PFSK-1 (cell line): ENCODE data around the gene RAD51B.

Experiments used
- FOXP2 ChIP-seq: optimal IDR thresholded peaks from 2 replicates; pipeline ENCODE3; 2011; ENCODE audit warnings: borderline replicate concordance, control low read depth, inconsistent platforms; ENCODE audit not compliant: insufficient read depth; ENCODE audit errors: extremely low read length, extremely low read depth
- POLR2AphosphoS5 ChIP-seq: IDR thresholded peaks from 2 replicates; pipeline ENCODE4 v1.6.1; 2012; ENCODE audit warnings: low read depth, mild to moderate bottlenecking, control low read depth, low read length, moderate library complexity
- SIN3A ChIP-seq: IDR thresholded peaks from 2 replicates; pipeline ENCODE4 v1.6.1; 2012; ENCODE audit warnings: mild to moderate bottlenecking, low read length, moderate library complexity, borderline replicate concordance; ENCODE audit not compliant: insufficient read depth
- TAF1 ChIP-seq: IDR thresholded peaks from 2 replicates; pipeline ENCODE4 v1.6.1; 2012; ENCODE audit warnings: low read length, control low read depth, borderline replicate concordance; ENCODE audit not compliant: insufficient read depth
- TF ChIP-seq, protein P1 (sequence below), 2 experiments: IDR thresholded peaks; 2 replicates each; pipeline versions ENCODE4 v1.6.1 to v1.8.0; 2011 to 2012; ENCODE audit warnings: low read depth in 2 of 2, low read length in 2 of 2, control low read depth in 1 of 2, inconsistent platforms in 1 of 2, mild to moderate bottlenecking in 1 of 2, moderate library complexity in 1 of 2; ENCODE audit not compliant: insufficient read depth in 1 of 2

DNA sequence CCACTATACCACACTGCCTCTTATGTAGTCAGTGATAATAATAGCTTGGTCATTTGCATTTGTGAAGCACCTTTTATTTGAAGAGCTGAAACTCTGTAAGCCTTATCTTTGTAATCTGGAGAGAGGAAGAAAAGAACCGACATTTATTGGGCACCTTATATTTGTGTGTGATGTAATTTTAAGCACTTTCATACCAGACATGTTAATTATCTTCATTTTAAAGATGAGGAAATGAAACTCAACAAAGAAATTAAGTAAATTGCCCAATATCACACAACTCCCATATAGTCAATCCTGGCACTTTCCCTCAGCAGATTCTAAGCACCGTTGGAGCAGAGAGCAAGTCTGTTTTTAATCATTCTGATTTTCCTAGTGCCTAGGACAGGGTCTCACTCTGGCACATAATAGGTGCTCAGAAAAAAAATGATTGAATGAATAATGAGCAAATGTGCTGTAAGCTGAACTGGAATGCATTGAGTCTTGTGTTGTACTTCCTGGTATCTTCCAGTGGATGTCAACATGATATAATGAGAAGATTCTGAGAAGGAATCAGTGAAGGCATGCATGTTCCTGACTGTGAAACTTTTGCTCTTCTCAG is 554.4 kb downstream of the RAD51B start:
- TF ChIP-seq POLR2AphosphoS5 = no peak
- no peak for TF ChIP-seq TAF1
- TF ChIP-seq, protein P1, sequence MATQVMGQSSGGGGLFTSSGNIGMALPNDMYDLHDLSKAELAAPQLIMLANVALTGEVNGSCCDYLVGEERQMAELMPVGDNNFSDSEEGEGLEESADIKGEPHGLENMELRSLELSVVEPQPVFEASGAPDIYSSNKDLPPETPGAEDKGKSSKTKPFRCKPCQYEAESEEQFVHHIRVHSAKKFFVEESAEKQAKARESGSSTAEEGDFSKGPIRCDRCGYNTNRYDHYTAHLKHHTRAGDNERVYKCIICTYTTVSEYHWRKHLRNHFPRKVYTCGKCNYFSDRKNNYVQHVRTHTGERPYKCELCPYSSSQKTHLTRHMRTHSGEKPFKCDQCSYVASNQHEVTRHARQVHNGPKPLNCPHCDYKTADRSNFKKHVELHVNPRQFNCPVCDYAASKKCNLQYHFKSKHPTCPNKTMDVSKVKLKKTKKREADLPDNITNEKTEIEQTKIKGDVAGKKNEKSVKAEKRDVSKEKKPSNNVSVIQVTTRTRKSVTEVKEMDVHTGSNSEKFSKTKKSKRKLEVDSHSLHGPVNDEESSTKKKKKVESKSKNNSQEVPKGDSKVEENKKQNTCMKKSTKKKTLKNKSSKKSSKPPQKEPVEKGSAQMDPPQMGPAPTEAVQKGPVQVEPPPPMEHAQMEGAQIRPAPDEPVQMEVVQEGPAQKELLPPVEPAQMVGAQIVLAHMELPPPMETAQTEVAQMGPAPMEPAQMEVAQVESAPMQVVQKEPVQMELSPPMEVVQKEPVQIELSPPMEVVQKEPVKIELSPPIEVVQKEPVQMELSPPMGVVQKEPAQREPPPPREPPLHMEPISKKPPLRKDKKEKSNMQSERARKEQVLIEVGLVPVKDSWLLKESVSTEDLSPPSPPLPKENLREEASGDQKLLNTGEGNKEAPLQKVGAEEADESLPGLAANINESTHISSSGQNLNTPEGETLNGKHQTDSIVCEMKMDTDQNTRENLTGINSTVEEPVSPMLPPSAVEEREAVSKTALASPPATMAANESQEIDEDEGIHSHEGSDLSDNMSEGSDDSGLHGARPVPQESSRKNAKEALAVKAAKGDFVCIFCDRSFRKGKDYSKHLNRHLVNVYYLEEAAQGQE (IDR thresholded peaks at IDR 0.05; ENCODE audit: insufficient read depth in 1 of 2, low read depth in 2 of 2, low read length in 2 of 2) = no peak
- no peak for TF ChIP-seq SIN3A
- TF ChIP-seq FOXP2 = no peak
